DMS153 (cell line): ENCODE data around the gene RELB.

Experiments
- DNase-seq: peaks from one replicate; lab custom pipeline; 2025; lab: John Stamatoyannopoulos, UW

The RELB gene

GRCh38 chr19:45079911-45080370 lies 78.7 kb downstream of the RELB start:
- no peak for DNase-seq

GRCh38 chr19:45082170-45082569 lies 80.9 kb downstream of the RELB start:
- no peak for DNase-seq

- DNase-seq: no peak
These were observed 85.2 kb downstream of the RELB start for GRCh38 chr19:45086480-45086879.

- DNase-seq: no peak
These were observed 86.3 kb downstream of the RELB start for GRCh38 chr19:45087531-45087930.
